Ovary (tissue), 3 donors: Measurements from ENCODE around the gene CPS1.

Source experiments
- CTCF ChIP-seq, 3 donors: fragments of 450-650 bp in 2 of 3; fragments of 200-600 bp in 1 of 3; IDR thresholded peaks; one replicate each; pipeline versions ENCODE4 v1.5.1 to v1.8.0; 2016 to 2022; ENCODE audit warnings: antibody characterized with exemption in 3 of 3, mild to moderate bottlenecking in 1 of 3
- POLR2A ChIP-seq: fragments of 450-650 bp; IDR thresholded peaks from one replicate; pipeline ENCODE4 v1.6.1; 2017; ENCODE audit warnings: antibody characterized with exemption, mild to moderate bottlenecking, moderate library complexity
- donor health status: DM: no; HTN: no; CAD: no.

GRCh38 chr2:210586381-210586780 is 30.0 kb downstream of the CPS1 start:
- no peak for TF ChIP-seq CTCF (IDR thresholded peaks at IDR 0.05)
- no peak for TF ChIP-seq POLR2A
